NCI-H1048 (cell line): ENCODE results near the gene PRSS56.
"Not testable (repeated sequence)": the region's sequence is repeated elsewhere in the genome, so short reads cannot be mapped to it uniquely, and the experiment has no call there.

Experiments
- DNase-seq: peaks from one replicate; lab custom pipeline; 2025; lab: John Stamatoyannopoulos, UW

PRSS56 gene

GRCh38 chr2:232541961-232542714 is 21.9 kb downstream of the PRSS56 start:
- no peak for DNase-seq

GRCh38 chr2:232542715-232543467 is 22.7 kb downstream of the PRSS56 start:
- no peak for DNase-seq

- no peak for DNase-seq
Observed at GRCh38 chr2:232543491-232543890, 23.3 kb downstream of the PRSS56 start.

- DNase-seq, result no peak
Observed at GRCh38 chr2:232543928-232544631, 23.9 kb downstream of the PRSS56 start.

GRCh38 chr2:232544674-232545073 is 24.5 kb downstream of the PRSS56 start:
- DNase-seq, result no peak

GRCh38 chr2:232545511-232546375 is 25.6 kb downstream of the PRSS56 start:
- DNase-seq, result no peak

- DNase-seq, result no peak
Observed at GRCh38 chr2:232547991-232548390, 27.8 kb downstream of the PRSS56 start.

GRCh38 chr2:232549655-232550353 is 29.6 kb downstream of the PRSS56 start:
- no peak for DNase-seq

- peak; percentile 82 for DNase-seq
Observed at GRCh38 chr2:232550354-232551249, 30.4 kb downstream of the PRSS56 start, which contains the start of the genes EIF4E2 and TIGD1. TSS of gene EIF4E2 (plus strand) at chr2:232550689. CDS start at chr2:232550725, 36 bp downstream. TSS of gene TIGD1 (minus strand) at chr2:232550557. CDS start at chr2:232549882, 675 bp downstream.

- no peak for DNase-seq
Observed at GRCh38 chr2:232551250-232551638, 31.1 kb downstream of the PRSS56 start.

- no peak for DNase-seq
Observed at GRCh38 chr2:232551776-232552175, 31.6 kb downstream of the PRSS56 start.

- no peak for DNase-seq
Observed at GRCh38 chr2:232556426-232556825, 36.2 kb downstream of the PRSS56 start.

- DNase-seq, result no peak
Observed at GRCh38 chr2:232562515-232563151, 42.4 kb downstream of the PRSS56 start.

GRCh38 chr2:232563580-232563979 is 43.4 kb downstream of the PRSS56 start:
- DNase-seq, result no peak

- DNase-seq, result no peak
Observed at GRCh38 chr2:232567721-232568120, 47.5 kb downstream of the PRSS56 start.

GRCh38 chr2:232568161-232568560 is 48.0 kb downstream of the PRSS56 start:
- no peak for DNase-seq

GRCh38 chr2:232569541-232569940 is 49.4 kb downstream of the PRSS56 start:
- no peak for DNase-seq

- not testable (repeated sequence) for DNase-seq
Observed at GRCh38 chr2:232570481-232570880, 50.3 kb downstream of the PRSS56 start.

GRCh38 chr2:232571026-232571474 is 50.9 kb downstream of the PRSS56 start:
- DNase-seq, result no peak
